AG09309 (cell line): ENCODE data around the gene ZNF276.
"Not testable (repeated sequence)": the region's sequence is repeated elsewhere in the genome, so short reads cannot be mapped to it uniquely, and the experiment has no call there.

ENCODE experiments used
- DNase-seq: peaks from one replicate; pipeline ENCODE4 v3.0.0-alpha.2; 2010; ENCODE audit warnings: low read depth
- H3K4me3 ChIP-seq: 2 replicates; pipeline ENCODE4 v1.5.1; 2011; ENCODE audit warnings: mild to moderate bottlenecking, low read depth, low read length, moderate library complexity; ENCODE audit not compliant: control insufficient read depth
- TF ChIP-seq, protein P1 (sequence below): IDR thresholded peaks from 2 replicates; pipeline ENCODE4 v1.5.1; 2011; ENCODE audit warnings: mild to moderate bottlenecking, low read depth, low read length, inconsistent platforms; ENCODE audit not compliant: insufficient read depth, control insufficient read depth; ENCODE audit errors: missing control alignments

The ZNF276 gene

DNA sequence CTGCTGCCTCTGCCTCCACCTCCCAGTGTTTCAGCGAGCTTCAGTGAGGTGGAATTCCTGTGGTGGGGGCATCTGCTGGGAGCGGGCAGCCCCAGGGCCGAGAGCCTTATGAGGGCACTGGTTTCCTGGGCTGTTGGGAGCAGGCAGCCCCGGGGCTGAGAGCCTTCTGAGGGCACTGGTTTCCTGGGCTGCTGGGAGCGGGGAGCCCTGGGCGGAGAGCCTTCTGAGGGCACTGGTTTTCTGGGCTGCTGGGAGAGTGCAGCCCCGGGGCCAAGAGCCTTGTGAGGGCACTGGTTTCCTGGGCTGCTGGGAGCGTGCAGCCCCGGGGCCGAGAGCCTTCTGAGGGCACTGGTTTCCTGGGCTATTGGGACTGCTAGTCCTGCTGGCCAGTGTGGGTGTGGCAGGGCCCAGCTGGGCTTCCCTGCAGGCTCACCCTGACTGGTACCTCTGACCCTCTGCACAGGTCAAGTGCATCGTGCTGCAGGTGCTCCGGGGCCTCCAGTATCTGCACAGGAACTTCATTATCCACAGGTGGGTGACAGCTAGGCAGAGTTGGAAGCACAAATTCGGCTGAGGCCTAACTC, 29.3 kb upstream of the ZNF276 start:
- H3K4me3 ChIP-seq = no peak overlapping the region
- no peak for DNase-seq
- TF ChIP-seq, protein P1, sequence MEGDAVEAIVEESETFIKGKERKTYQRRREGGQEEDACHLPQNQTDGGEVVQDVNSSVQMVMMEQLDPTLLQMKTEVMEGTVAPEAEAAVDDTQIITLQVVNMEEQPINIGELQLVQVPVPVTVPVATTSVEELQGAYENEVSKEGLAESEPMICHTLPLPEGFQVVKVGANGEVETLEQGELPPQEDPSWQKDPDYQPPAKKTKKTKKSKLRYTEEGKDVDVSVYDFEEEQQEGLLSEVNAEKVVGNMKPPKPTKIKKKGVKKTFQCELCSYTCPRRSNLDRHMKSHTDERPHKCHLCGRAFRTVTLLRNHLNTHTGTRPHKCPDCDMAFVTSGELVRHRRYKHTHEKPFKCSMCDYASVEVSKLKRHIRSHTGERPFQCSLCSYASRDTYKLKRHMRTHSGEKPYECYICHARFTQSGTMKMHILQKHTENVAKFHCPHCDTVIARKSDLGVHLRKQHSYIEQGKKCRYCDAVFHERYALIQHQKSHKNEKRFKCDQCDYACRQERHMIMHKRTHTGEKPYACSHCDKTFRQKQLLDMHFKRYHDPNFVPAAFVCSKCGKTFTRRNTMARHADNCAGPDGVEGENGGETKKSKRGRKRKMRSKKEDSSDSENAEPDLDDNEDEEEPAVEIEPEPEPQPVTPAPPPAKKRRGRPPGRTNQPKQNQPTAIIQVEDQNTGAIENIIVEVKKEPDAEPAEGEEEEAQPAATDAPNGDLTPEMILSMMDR = no peak

DNA sequence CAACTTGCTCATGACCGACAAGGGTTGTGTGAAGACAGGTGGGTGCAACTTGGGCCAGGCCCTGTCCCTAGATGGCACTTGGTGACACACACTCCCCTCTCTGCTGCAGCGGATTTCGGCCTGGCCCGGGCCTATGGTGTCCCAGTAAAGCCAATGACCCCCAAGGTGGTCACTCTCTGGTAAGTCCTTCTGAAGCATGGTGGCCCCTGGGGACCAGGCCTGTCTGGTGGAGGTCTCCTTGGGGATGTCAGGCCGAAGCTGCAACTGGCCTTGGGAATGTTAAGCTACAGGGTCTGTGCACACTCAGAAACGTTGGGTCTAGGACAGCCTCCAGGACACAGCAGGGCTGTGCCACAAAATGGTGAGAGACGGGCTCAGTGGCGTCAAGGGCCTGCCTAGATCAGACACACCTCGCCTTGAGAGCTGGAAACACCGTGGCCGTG, 28.0 kb upstream of the ZNF276 start:
- TF ChIP-seq, protein P1 = no peak

DNA sequence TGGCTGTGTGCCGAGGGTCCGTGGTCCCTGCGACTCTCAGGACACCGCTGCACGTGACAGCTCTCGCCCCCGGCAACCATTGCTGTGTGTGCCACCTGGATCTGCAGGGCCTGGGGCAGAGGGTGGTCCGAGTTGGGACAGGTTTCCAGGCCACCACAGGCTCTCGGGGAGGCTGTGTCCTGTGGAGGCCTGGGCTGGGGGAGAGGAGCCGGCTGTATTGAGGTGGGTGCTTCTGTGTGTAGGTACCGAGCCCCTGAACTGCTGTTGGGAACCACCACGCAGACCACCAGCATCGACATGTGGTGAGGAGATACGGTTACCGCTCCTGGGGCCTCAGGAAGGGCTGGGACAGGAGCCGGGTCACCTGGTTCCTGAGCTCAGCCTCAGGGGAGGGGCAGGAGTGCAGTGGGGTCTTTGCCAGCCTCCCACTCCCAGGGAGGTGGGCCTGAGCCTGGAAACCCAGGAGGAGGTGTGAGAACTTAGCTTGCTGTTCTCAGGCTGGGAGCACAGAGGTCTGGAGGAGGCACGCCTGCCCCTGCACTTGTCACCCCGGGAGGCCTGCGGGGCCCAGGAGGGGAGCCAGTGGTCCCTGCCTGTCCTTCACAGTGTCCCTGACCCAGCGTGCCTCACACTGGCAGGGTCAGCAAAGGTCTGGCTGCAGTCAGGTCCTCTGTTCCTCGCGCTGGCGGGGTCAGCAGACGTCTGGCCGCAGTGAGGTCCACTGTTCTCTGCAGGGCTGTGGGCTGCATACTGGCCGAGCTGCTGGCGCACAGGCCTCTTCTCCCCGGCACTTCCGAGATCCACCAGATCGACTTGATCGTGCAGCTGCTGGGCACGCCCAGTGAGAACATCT, 27.2 kb upstream of the ZNF276 start:
- DNase-seq = no peak
- no peak overlapping the region for H3K4me3 ChIP-seq
- TF ChIP-seq, protein P1 = no peak

More for the DNA sequence above, 28.0 kb upstream of the ZNF276 start:
- no peak for DNase-seq
- no peak overlapping the region for H3K4me3 ChIP-seq

DNA sequence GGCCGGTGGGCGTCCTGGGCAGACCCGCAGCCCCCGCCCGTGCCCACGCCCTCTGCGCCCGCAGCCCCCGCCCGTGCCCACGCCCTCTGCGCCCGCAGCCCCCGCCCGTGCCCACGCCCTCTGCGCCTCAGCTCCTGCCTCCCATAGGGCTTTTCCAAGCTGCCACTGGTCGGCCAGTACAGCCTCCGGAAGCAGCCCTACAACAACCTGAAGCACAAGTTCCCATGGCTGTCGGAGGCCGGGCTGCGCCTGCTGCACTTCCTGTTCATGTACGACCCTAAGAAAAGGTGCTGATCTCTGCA, 26.6 kb upstream of the ZNF276 start:
- not testable (repeated sequence) for DNase-seq, H3K4me3 ChIP-seq

DNA sequence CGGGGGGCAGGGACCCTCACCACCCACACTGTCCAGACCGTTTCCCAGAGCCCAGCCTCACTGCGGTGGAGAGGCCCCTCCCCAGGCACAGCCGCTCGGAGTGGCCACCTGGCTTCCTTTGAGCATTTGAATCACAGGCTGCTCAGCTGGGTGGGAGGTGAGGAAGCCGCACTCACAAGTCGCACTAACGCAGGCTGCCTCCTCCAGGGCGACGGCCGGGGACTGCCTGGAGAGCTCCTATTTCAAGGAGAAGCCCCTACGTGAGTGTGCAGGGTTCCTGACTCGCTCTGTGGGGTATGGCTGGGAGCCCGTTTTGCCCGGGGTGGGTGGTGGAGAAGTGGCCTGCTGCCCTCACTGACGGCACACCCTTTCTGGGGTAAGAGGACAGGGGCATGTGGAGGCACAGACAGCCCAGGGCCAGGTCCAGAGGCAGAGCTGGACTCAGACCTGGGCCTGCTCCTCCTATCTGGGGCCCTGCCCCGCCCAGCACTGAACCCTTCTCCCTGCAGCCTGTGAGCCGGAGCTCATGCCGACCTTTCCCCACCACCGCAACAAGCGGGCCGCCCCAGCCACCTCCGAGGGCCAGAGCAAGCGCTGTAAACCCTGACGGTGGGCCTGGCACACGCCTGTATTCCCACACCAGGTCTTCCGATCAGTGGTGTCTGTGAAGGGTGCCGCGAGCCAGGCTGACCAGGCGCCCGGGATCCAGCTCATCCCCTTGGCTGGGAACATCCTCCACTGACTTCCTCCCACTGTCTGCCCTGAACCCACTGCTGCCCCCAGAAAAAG, 26.1 kb upstream of the ZNF276 start:
- H3K4me3 ChIP-seq = no peak overlapping the region
- no peak for DNase-seq
- TF ChIP-seq, protein P1 = no peak

DNA sequence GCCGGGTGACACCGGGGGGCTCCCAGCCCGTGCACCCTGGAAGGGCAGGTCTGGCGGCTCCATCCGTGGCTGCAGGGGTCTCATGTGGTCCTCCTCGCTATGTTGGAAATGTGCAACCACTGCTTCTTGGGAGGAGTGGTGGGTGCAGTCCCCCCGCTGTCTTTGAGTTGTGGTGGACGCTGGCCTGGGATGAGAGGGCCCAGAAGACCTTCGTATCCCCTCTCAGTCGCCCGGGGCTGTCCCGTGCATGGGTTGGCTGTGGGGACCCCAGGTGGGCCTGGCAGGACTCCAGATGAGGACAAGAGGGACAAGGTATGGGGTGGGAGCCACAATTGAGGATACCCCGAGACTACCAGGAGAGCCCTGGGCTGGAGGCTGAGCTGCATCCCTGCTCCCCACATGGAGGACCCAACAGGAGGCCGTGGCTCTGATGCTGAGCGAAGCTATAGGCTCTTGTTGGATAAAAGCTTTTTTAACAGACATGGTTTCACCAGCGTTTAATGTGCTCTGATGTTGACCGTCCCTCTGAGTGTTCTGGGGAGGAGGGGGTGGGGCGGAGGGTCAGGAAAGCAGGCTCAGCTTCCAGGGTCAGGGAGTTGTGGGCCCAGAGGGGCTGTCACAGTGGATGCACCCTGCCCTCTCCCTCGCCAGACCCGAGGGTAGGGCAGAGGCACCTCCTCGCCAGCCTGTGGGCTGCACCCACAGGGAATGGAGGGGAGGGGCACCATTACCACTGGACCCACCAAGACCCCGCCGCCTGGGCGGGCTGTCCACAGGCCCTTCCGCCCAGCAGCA, 25.3 kb upstream of the ZNF276 start:
- no peak for DNase-seq
- no peak overlapping the region for H3K4me3 ChIP-seq
- TF ChIP-seq, protein P1 = no peak

DNA sequence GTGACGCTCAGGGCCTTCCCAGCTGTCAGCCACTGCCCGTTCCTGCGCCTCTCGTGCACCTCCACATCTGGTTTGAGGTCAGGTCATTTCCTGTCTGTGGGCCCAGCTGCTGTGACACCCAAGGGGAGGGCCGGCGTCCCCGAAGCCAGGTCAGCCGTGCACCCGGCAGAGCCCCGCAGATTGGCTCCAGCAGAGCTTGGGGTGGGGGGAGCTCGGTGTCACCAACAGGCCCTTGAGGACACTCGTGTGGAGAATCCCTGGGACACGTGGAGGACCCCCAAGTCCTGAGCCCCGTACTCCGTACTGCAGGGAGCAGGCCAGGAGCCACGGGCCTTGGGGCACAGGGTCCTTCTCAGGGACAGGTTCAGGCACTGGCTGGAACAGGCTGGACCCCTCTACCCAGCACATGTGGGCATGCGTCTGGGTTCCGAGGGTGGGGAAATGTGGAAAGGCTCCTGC, 24.6 kb upstream of the ZNF276 start:
- DNase-seq = no peak
- no peak overlapping the region for H3K4me3 ChIP-seq
- TF ChIP-seq, protein P1 = no peak
